ENCODE measurements around the gene FRMD4B.

FRMD4B gene

DNA sequence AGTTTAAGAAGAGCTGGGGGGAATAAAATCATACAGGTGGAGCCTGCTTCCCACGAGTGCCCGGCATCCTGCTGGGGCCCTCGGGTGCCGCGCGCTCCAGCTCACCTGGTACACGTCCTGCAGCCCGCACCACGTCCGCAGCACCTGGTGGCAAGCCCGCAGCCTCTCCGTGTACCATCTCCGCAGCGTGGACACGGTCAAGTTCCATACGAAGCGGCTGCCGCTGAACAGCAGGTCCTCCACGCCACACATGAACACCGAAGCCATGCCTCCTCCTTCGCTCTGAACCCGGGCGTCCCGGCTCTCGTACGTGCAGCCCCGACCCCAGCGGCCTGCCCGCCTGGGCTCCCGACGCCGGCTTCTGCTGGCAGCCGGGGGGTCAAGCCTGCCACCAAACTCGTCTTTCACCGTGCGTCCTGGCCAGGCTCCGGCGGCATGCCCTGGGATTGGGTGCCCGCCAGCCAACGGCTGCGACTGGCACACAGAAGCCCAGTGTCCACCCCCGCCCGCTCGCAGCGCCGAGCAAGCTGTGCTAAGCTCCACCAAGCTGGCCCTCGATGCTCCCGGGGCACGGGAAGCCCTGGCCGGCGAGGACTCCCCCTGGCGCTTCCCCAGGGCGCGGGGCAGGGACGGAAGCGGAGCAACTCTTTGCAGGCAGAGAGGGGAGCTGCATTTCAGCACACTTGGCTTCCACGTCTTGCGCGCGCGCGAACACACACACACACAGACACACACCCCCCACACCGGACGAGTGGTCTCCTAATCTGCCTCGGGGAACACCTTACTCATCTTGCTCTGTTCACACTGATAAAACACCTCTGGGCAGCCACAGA lies at the start of gene FRMD4B:
TSS of gene FRMD4B (minus strand) at position 366 of the 833 bp plus-strand sequence. CDS start at position 267, 99 bp downstream.
- Histone ChIP-seq H3K4me3 (ENCODE audit: low read depth, low read length, poor library complexity, severe bottlenecking) (no peak within 1 kb of the TSS), H3K9me2 (ENCODE audit: low read depth, low read length) (no peaks in the 10 kb centered on the region), H3K27me3 (ENCODE audit: insufficient read depth, low read length) (0 out of 2 replicates have a peak, but pooled peaks cover 3% of the 10 kb centered on the region), H4K20me1 (ENCODE audit: insufficient read depth, low read length) (no peaks in the 10 kb centered on the region), H3K9ac (ENCODE audit: low read length) (no peak within 1 kb of the TSS), H3K9me3 (ENCODE audit: low read length) (no peaks in the 10 kb centered on the region), H3K4me1 (ENCODE audit: insufficient read depth, low read length, severe bottlenecking) (no peaks in the 10 kb centered on the region), H3K4me2 (ENCODE audit: low read length) (no peak within 1 kb of the TSS), H3K79me2 (ENCODE audit: insufficient read depth, low read length) (no peaks in the 10 kb centered on the region), H3K36me3 (ENCODE audit: insufficient read depth, low read length) (no peaks in the 10 kb centered on the region), H3K27ac (ENCODE audit: low read depth, low read length, poor library complexity, severe bottlenecking) (no peak within 1 kb of the TSS), H2AFZ (ENCODE audit: low read length) (no peak within 1 kb of the TSS), H3F3A (ENCODE audit: insufficient read depth, low read length) (no peaks in the 10 kb centered on the region)
- TF ChIP-seq, protein P1, sequence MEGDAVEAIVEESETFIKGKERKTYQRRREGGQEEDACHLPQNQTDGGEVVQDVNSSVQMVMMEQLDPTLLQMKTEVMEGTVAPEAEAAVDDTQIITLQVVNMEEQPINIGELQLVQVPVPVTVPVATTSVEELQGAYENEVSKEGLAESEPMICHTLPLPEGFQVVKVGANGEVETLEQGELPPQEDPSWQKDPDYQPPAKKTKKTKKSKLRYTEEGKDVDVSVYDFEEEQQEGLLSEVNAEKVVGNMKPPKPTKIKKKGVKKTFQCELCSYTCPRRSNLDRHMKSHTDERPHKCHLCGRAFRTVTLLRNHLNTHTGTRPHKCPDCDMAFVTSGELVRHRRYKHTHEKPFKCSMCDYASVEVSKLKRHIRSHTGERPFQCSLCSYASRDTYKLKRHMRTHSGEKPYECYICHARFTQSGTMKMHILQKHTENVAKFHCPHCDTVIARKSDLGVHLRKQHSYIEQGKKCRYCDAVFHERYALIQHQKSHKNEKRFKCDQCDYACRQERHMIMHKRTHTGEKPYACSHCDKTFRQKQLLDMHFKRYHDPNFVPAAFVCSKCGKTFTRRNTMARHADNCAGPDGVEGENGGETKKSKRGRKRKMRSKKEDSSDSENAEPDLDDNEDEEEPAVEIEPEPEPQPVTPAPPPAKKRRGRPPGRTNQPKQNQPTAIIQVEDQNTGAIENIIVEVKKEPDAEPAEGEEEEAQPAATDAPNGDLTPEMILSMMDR (IDR thresholded peaks at IDR 0.05; ENCODE audit: low read length), result no peak
- TF ChIP-seq EZH2 (IDR thresholded peaks at IDR 0.05; ENCODE audit: borderline replicate concordance, low read length), result no peak

DNA sequence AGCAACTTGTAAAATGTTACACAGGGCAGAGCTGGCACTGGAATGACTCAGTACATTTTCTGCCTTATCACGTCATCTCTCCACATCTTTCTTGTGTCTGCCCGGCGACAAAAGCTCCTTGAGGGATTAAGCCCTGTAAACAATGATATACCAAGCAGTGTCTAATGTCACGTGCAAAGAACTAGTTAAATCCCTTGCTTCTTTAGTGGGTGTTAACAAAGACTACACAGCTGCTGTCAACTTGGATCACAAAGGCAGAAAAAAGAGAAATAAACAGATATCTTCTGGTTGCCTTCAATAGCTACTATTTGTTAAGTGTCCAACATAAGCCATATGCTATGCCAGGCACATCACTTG lies 48.1 kb upstream of the FRMD4B start:
- Histone ChIP-seq H4K20me1 (ENCODE audit: insufficient read depth, low read length) (no peaks in the 10 kb centered on the region), H3K4me2 (ENCODE audit: low read length) (no peak overlapping the region), H3K9ac (ENCODE audit: low read length) (no peak overlapping the region), H2AFZ (ENCODE audit: low read length) (no peak overlapping the region), H3F3A (ENCODE audit: insufficient read depth, low read length) (no peaks in the 10 kb centered on the region), H3K9me2 (ENCODE audit: low read depth, low read length) (no peaks in the 10 kb centered on the region), H3K79me2 (ENCODE audit: insufficient read depth, low read length) (no peaks in the 10 kb centered on the region), H3K4me1 (ENCODE audit: insufficient read depth, low read length, severe bottlenecking) (no peaks in the 10 kb centered on the region), H3K36me3 (ENCODE audit: insufficient read depth, low read length) (no peaks in the 10 kb centered on the region), H3K9me3 (ENCODE audit: low read length) (no peaks in the 10 kb centered on the region), H3K27ac (ENCODE audit: low read depth, low read length, poor library complexity, severe bottlenecking) (no peak overlapping the region), H3K4me3 (ENCODE audit: low read depth, low read length, poor library complexity, severe bottlenecking) (no peak overlapping the region), H3K27me3 (ENCODE audit: insufficient read depth, low read length) (no peaks in the 10 kb centered on the region)
- TF ChIP-seq EZH2 (IDR thresholded peaks at IDR 0.05; ENCODE audit: borderline replicate concordance, low read length), result no peak
- TF ChIP-seq, protein P1 (IDR thresholded peaks at IDR 0.05; ENCODE audit: low read length), result no peak

DNA sequence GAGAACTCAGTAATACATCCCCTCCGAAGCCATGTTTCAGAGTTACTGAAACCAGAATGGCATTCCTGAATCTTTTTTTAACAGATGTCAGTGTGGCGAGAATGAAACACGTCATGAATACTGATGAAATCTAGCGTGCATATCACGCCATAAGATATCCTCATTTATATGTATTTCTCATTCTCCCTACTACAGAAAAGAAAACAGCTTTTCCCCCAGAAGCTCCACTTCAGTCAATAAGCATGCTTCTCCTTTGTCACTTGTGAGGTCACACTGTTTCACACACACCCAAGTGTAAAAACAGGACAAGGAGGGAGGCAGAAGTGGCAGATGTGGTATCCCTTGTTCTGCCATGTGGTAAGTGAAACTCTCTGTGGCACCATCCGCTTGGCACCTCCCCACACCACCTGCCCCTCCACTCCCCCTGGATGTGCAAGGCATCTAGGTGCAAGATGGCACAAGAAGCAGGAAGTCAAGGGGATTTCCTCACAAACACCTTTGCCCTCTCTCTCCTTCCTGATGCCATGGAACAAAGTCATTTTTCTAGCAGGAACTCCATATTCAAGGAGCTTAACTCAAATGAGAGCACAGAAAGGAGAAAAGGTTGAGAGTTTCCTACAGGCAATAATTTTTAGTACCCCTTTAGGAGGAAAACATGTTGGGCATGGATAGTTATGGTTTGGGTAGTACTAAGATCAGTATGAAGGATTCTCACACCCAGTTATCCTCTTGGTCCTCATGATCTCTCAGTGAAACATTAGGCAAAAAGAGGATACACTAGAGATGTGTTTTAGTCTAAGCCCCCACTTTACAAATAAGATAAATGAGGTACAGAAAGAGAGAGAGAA lies 47.5 kb upstream of the FRMD4B start:
- Histone ChIP-seq H3K79me2 (ENCODE audit: insufficient read depth, low read length) (no peaks in the 10 kb centered on the region), H3K4me3 (ENCODE audit: low read depth, low read length, poor library complexity, severe bottlenecking) (no peak overlapping the region), H3K27ac (ENCODE audit: low read depth, low read length, poor library complexity, severe bottlenecking) (no peak overlapping the region), H3K9ac (ENCODE audit: low read length) (no peak overlapping the region), H3K36me3 (ENCODE audit: insufficient read depth, low read length) (no peaks in the 10 kb centered on the region), H4K20me1 (ENCODE audit: insufficient read depth, low read length) (no peaks in the 10 kb centered on the region), H3K9me2 (ENCODE audit: low read depth, low read length) (no peaks in the 10 kb centered on the region), H3K27me3 (ENCODE audit: insufficient read depth, low read length) (no peaks in the 10 kb centered on the region), H3K4me1 (ENCODE audit: insufficient read depth, low read length, severe bottlenecking) (no peaks in the 10 kb centered on the region), H3K4me2 (ENCODE audit: low read length) (no peak overlapping the region), H3F3A (ENCODE audit: insufficient read depth, low read length) (no peaks in the 10 kb centered on the region), H3K9me3 (ENCODE audit: low read length) (no peaks in the 10 kb centered on the region), H2AFZ (ENCODE audit: low read length) (no peak overlapping the region)
- TF ChIP-seq, protein P1 (IDR thresholded peaks at IDR 0.05; ENCODE audit: low read length), result no peak
- TF ChIP-seq EZH2 (IDR thresholded peaks at IDR 0.05; ENCODE audit: borderline replicate concordance, low read length), result no peak

Measured in OCI-LY1 (cell line).